Myocyte (in vitro differentiated cells): ENCODE measurements around the gene ZRANB3. TPM values are rescaled to one million over a fixed set of nuclear protein-coding genes. Genes with fewer than 3 reads are reported as not detected.

Experiments used
- DNase-seq: peaks from one replicate; pipeline ENCODE4 v3.0.0-alpha.2; 2012; ENCODE audit warnings: low read depth
- total RNA-seq: library from RNA; depleted of rRNA; stranded (reverse); fragments of >200 nt; gene quantifications from 2 replicates; pipeline ENCODE4 v1.2.3, GENCODE V29; 2014

The ZRANB3 gene
- total RNA-seq, 1 donor from 2014 or later: 7.9 TPM

DNA sequence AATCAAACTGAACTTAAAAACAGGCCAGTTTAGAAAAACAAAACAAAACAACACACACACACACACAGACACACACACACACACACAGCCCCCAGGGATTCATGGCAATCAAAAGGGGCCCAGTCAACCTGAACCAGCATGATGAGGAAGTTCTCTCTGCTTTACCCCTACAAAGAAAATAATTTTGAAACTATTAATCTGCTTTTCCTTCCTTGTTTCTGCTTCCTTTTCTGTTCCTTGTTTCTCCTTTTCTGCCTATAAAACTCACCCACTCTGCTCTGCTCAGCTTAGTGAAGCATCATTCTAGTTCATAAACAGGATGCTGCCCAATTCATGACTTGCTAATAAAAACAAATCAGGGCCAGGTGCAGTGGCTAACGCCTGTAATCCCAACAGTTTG is 275.8 kb downstream of the ZRANB3 start:
- DNase-seq: no peak

DNA sequence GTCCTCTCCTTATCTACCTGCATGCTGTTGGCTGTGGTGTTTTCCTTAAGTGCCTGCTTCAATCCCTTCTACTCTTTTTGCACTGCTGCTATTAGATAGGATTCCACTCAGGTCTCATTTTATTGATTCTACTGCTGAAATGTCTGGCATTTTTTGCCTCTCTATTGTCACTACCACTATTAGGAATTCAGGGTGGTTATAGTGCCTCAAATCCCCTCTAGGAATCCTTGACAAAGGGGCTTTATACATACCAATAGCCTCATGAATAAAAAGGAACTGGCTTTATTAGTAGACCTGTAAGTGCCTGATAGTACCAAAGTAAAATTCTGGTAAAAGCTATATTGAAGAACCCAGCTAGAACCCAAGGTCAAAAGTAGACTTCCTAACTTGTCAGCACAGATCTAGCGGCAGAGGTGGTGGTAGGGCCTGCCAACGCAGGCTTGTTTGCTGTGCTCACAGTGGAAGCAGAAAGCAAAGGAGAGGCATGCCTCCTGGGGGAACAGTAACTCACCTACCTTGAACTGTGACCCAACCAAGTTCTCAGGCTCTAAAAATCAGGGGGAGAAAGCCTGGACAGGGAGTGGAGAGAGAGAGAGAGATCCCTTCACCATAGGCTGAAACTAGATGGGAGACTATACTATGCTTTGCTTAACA is 278.1 kb downstream of the ZRANB3 start:
- no peak for DNase-seq

DNA sequence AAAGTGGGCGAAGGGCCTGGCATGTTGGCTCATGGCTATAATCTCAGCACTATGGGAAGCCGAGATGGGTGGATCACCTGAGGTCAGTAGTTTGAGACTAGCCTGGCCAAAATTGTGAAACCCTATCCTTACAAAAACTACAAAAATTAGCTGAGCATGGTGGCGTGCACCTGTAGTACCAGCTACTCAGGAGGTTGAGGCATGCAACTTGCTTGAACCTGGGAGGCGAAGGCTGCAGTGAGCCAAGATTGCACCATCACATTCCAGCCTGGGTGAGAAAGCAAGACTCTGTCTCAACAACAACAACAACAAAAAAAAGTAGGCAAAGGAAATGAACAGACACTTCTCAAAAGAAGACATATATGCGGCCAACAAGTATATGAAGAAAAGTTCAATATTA is 282.4 kb downstream of the ZRANB3 start:
- DNase-seq: no peak

DNA sequence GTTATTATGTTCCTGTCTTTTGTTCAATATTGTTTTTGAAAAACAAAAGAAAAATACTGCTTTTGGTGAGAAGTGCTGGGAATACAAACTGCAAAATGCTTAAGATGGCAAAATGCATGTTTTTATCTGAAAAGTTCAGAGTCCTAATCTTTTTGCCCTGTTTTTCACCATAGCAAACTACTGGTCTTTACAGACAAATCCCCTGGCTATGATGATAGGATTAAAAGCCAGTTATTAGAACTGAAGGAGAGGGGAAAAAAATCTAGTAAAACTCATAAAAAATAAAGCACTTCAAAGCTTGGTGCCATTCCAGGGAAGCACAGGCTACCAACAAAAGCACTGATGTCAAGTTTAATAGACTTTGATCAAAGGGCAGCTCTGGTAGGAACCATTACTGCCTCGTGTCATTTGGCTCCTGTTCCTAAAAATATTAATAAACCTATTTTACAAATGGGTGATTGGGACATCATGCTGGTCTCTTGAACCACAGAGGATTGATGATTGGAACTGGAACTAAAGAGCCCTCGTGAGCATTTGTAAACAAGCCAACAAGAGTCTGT is 284.2 kb downstream of the ZRANB3 start:
- DNase-seq: no peak

DNA sequence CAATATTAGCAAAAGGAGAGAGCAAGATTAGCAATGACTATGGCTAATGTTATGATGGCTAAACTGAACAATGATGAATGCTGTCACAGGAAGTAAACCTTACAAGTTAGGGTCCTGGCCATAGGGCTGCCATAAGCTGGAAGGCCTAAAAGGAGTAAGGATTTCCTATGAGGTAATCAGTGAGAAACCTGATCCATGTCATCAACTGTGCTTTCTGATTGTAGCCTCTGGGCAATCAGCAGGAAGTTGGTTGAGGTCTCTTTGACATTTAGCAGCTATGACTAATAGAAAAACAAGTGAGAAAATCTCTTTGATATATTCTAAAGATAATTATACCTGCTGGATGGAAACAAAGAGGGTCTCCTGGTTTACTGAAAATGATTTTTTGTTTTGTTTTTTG is 285.9 kb downstream of the ZRANB3 start:
- peak; percentile 15 for DNase-seq

DNA sequence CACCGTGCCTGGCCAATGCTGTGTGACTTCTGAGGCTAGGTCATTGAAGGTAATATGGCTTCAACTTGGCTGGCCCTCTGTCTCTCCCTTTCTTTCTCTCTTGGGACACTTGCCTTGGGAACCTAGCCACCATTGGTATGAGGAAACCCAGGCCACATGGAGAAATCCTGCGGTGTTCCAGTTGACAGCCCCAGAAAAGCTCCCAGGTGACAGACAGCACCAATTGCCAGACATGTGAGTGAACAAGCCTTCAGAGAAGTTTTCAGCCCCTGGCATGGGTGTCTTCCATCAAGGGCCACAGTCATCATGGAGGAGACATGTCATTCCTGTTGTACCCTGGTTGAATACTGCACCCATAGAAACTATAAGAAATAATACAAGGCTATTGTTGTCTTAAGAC is 292.4 kb downstream of the ZRANB3 start:
- peak; percentile 31 for DNase-seq

DNA sequence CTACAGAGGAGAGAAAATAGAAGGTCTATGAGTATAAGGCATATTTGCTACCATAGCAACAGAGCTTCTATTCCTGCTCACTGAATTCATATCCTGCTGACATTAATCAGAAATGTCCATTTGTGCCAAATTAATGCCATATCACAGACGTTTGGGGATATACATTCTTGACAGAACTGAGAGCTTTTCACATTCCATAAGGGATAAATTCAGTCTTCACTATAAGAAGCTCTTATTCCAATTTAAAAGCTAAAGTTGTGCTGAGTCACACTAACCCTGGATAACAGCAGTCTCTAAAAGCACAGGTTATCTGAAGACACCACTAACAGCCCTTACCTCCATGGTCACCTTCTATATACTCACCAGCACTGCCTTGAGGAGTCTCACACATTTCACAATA is 300.9 kb downstream of the ZRANB3 start:
- no peak for DNase-seq

DNA sequence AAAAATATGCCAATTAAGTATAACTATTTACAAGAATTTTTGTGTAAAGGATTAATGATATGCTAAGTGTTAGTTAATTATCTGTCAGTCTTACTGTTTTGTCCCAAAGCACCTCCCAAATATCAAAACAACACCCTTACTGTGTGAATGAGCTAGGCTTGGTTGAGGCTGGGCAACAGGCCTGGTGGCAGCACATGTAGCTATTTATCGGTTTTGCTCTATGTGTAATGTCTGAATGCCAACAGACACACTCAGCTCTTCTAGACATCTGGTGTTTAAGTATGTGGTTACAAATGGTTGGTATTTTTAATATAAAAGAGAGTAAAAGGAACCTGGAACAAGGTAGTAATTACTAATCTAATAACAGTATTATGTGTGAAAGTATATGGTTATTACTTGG is 303.6 kb downstream of the ZRANB3 start:
- peak; percentile 3 for DNase-seq

DNA sequence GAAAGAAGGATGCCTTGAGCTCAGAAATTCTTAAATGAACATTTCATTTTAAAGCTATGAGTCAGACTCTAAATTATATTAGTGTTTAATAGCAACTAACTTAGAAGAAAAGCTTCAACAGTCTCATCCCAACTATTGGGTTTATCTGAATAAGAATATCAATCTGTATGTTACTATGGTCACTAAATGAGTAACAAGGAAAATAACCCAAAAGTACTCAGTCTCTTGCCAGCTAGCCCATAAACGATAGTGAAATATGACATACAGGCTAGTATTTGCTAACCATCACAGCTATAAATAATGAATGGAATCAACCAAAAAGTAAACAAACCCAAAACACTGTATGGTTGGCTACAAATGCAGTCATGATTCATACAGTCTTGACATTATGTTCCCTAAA is 304.1 kb downstream of the ZRANB3 start:
- no peak for DNase-seq

DNA sequence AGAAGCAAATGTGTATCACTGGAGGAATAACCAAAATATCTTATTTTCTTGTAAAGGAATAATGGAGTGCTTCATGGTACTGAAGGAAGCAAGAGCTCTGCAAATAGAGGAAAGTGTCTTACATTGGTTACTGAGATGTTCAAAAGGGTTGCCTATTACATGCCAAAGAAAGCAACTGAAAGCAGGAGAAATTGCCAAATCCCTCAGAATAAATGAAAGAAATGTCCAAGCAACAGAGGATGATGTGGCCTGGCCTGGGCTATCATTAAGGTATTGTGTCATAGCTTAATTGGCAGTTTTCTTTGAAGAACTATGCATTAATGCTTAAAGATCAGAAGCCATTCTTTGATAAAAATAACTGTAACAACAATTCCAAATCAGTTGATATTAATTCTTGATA is 305.2 kb downstream of the ZRANB3 start:
- no peak for DNase-seq

DNA sequence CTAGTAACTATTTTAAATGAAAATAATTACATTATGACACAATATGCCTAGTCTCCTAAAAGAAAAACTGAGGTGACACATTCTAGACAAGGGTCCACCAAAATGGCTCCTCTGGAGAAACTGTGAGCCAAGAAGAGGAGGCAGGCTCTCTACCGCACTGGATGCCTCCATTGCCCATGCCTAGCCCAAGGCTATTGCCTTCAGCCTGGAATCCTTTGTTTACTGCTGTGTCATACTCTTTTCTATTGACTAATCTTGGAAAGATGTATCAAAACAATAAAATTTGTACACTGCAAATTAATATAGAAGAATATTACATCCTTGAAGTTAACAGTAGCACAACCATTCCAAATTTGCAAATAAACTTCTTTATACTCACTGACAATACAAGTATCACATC is 311.8 kb downstream of the ZRANB3 start:
- DNase-seq: no peak

DNA sequence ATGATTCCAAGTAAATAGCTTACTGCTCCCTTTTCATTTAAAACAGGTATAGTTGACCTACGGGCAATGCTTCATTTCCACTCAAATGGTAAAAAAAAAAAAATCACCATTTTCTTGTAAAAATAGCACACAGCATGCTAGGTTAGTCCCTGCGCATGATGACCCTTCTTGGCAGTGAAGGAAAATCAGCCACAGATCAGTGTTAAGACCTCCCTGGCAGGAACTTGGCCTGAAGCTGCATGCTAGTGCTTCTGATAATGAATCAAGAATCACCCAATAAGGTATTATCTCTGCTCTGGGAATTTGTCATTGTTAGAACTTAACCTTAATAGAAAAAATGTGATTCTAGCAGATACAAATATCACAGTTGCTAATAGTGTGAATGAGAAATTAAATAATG is 312.6 kb downstream of the ZRANB3 start:
- no peak for DNase-seq

DNA sequence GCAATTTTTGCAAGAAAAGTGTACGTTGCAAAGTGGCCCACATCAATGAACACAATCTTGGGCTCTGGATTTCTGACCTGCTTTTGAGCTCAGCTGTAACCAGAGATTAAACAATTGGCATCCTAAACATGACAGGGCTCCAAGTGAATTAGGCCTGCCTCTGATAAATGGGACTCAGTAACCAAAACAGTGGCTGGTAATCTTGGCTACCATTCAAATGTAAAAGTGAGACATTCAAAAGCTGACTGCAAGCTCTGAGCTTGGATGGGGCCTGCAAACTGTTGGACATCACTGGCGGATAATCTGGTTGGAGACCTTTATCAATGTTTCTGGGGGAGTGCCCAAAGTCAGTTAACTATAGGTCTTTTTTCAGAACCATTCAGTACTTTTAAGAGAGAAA is 318.3 kb downstream of the ZRANB3 start:
- peak; percentile 11 for DNase-seq

DNA sequence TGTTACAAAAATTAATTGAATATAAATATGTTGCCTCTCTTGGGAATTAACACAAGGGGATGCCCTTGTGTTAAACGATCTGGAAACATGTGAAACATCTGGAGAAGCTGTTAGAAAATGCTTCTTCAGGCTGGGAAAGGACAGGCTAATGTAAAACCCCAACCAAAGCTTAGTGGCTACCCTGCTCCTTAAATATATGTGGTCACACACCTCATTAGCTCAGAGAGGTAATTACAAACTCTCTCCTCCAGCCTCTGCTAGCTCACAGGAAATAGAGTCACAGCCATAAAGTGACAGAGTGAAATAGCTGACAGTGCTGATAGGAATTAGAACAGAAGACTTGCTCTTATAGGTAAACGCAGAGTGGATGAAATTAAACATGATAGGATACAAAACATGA is 323.0 kb downstream of the ZRANB3 start:
- DNase-seq: no peak

DNA sequence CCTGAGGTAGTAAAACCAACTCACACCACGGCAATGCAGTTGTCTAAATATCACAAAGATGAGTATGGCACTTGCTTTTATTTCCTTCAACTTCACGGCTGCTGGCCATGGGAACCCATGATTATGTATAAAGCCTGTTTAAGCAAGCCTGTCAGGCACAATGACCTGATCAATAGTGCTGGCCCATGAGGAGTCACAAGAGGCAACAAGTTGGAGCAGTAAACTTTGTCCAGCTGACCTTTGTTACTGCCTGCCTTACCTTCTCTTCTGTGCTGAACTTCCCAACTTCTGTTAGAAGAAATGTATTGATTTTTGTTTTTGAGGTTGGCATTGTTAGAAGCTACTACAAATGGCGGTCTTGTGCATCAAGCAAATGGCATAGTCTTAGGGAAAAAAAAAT is 327.1 kb downstream of the ZRANB3 start:
- DNase-seq: no peak

DNA sequence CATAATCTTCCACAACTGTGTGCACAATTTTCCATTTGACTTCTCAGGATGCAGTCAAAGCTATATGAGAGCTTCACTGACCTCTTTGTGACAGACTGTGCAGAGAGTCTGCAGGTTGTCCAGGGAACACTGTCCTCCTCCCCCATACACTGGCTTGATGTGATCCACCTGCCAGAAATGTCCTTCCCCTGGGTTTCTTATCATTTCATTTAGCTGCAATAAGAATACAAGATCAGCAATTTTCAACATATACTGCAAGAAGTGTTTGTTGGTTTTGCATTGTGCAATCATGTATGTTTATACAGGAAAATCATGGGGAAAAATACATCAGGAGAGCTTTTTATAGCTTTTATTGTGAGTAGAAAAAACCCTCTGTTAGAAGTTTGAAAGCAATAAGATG is 328.3 kb downstream of the ZRANB3 start:
- DNase-seq: no peak

DNA sequence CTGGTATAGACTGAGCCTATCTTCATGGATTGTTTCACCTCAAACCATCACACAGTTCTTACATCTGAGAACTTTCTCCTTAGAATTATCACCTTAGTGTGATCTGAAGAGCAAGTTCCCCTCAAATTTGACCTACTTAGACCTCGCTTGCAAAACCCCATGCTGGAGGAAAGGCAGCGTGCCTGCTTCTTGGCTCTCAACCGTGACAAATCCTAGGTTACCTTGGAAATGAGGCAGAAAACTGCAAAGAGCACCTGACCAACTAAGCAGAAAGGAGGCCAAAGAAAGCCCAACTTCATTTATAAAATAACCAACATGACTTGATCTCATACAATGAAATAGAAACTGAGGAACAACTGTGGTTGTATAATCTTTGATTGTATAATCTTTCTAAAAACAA is 332.5 kb downstream of the ZRANB3 start:
- DNase-seq: no peak

DNA sequence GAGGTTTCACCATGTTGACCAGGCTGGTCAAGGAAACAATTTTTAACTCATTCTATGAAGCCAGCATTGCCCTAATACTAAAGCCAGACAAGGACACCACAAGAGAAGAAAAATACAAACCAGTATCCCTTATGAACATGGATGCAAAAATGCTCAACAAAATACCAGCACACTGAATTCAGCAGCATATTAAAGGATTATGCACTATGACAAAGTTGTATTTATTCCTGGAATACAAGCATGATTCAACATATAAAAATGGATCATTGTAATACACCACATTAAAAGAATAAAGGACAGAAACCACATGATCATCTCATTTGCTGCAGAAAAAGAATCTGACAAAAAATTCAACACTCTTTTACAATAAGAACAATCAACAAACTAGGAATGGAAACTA is 340.2 kb downstream of the ZRANB3 start:
- no peak for DNase-seq

DNA sequence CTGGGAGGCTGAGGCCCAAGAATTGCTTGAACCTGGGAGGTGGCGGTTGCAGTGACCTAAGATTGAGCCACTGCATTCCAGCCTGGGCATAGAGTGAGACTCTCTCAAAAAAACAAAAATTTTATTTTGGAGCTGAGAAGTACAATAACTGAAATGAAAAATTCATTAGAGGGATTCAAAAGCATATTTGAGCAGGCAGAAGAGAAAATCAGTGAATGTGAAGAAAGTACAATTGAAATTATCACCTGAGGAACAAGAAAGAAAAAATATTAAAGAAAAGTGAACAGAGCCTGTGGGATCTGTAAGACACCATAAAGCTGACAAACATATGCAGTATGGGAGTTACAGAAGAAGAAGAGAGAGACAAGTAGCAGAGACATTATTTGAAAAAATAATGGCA is 341.9 kb downstream of the ZRANB3 start:
- DNase-seq: no peak

DNA sequence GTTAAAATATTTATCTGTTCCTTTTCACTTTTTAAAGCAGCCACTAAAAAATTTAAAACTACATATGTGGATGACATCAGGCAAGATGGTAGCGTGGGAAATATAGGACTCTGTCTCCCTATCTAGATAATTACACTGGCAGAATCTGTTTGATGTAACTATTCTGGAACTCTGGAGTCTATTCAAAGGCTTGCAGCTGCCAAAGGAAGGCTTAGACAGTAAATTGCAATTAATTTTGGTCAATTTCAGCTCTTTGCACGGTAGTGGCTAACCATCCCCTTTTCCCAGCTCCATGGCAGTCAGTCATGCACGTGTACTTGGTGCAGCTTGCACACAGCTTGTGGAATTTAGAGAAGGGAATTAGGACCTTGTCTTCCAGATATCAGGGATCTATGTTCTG is 343.7 kb downstream of the ZRANB3 start:
- no peak for DNase-seq

DNA sequence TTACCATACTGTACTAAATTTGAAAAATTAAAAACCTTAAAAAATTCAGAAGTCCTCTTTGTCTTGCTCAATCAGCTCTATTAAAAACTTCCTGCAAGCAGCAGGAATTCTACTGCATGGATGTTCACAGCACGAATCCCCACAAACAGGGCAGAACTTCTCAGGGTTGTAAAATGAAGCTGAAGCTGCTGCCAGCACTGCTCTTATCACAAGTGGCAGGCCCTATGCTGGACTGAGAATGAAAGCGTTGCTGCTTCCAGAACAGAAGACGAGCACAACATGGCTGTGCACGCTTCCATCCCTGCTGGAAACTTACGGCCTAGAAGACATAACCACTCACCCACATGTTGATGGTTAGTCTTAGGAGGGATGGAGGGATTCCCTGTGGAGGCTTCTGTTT is 345.0 kb downstream of the ZRANB3 start:
- DNase-seq: no peak

DNA sequence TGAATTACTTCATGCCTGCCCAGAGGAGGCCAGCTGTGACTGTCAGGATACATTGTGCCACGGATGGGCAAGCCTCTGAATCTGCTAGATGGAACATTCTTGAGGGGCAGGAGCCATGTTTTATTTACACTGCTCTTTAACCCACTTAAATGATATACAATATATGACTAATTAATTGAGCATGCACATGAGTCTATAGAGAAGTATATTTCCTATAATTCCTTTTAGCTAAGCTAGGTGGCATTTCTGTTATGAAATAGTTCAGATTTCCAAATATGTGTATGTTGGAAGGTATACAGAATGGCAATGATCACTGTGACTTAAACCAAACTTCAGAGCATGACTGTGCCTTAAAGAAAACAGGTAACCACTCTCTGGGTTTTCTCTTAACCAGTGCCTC is 347.2 kb downstream of the ZRANB3 start:
- no peak for DNase-seq

DNA sequence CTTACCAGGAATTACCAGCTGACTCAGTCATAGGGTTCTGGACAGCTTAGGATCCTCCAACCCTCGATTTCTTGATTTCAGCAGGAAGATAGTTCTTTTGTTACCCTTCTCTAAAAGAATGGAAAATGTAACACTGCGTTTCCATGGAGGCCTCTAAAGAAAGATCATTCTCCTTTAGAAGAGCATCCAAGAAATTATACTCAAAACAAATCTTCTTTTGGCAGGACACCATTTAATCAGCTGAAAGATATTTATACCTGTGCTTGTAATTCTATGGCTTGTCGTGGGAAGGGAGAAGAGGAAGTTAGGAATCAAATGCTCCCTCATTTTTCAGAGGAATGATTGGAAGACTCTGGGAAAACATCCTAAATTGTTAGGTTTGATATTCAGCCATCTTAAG is 348.4 kb downstream of the ZRANB3 start:
- no peak for DNase-seq

DNA sequence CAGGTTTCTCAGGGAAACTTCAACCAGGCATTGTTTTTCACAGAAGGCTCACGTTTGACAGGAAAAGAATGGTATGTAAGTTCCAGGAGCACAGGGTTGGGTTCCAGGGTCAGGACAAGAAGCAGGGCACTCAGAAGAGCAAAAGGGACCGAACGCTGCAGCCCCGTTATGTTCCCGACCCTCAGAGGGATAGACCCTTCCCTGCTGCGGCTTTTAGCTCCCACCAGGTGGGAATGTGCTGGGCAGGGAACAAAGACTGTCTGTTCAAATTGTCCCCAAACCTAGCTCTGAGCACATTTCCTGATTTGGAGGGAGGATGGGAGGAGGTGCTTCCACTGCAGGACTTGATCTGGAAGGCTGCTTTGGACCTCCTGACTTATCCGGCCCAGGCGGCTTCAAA is 348.8 kb downstream of the ZRANB3 start:
- no peak for DNase-seq
